WTC11 (cell line): ENCODE measurements around the gene CAT. TPM values are rescaled to one million over a fixed set of nuclear protein-coding genes. Genes with fewer than 3 reads are reported as not detected.

ENCODE experiments used
- ATAC-seq: fragments of 200-7000 bp; cut with Tn5 transposase; 2 replicates; pipeline ENCODE4 v1.10.0; 2021; ENCODE audit warnings: mild to moderate bottlenecking, moderate library complexity
- CTCF ChIA-PET: fragments of 300-600 bp; sonication (Branson Sonifier 250); formaldehyde crosslinking; loops from one replicate; lab custom pipeline; 2021; ENCODE audit warnings: antibody characterized with exemption; lab: Charles Lee
- POLR2A ChIA-PET: fragments of 350-600 bp; sonication (Branson Sonifier 250); formaldehyde crosslinking; loops from one replicate; lab custom pipeline; 2021; ENCODE audit warnings: antibody characterized with exemption; lab: Charles Lee
- DNase-seq: peaks from one replicate; pipeline ENCODE4 v3.0.0; 2021; ENCODE audit warnings: low spot score
- H3K27ac Mint-ChIP-seq: 2 replicates; pipeline ENCODE4 v1.8.0; 2021; ENCODE audit warnings: mixed read lengths
- H3K27me3 Mint-ChIP-seq: 2 replicates; pipeline ENCODE4 v1.8.0; 2021; ENCODE audit warnings: low read depth, mild to moderate bottlenecking, moderate library complexity, mixed read lengths
- H3K36me3 Mint-ChIP-seq: 2 replicates; pipeline ENCODE4 v1.8.0; 2021; ENCODE audit warnings: mixed read lengths
- H3K4me1 Mint-ChIP-seq: 2 replicates; pipeline ENCODE4 v1.8.0; 2022; ENCODE audit warnings: mixed read lengths
- H3K4me3 Mint-ChIP-seq: 2 replicates; pipeline ENCODE4 v1.8.0; 2021; ENCODE audit warnings: mild to moderate bottlenecking, moderate library complexity, mixed read lengths
- H3K9me3 Mint-ChIP-seq: 2 replicates; pipeline ENCODE4 v1.8.0; 2021; ENCODE audit warnings: mixed read lengths
- AFF4 ChIP-seq: sonication (generic); formaldehyde crosslinking; IDR thresholded peaks from 2 replicates; pipeline ENCODE4 v1.8.1; 2023; ENCODE audit warnings: mild to moderate bottlenecking, missing genetic modification reagents, borderline replicate concordance
- CBFB ChIP-seq: sonication (generic); formaldehyde crosslinking; IDR thresholded peaks from 2 replicates; pipeline ENCODE4 v1.8.1; 2022; ENCODE audit warnings: mild to moderate bottlenecking, low read depth, missing genetic modification reagents
- CREM ChIP-seq: sonication (generic); formaldehyde crosslinking; IDR thresholded peaks from 2 replicates; pipeline ENCODE4 v1.8.1; 2022; ENCODE audit warnings: mild to moderate bottlenecking, missing genetic modification reagents, moderate library complexity
- CTCF ChIP-seq: fragments of 200-600 bp; IDR thresholded peaks from 2 replicates; pipeline ENCODE4 v1.8.0; 2022; ENCODE audit warnings: antibody characterized with exemption
- ESRRA ChIP-seq: sonication (generic); formaldehyde crosslinking; IDR thresholded peaks from 2 replicates; pipeline ENCODE4 v1.8.1; 2022; ENCODE audit warnings: mild to moderate bottlenecking, missing genetic modification reagents, borderline replicate concordance
- ETV6 ChIP-seq: sonication (generic); formaldehyde crosslinking; IDR thresholded peaks from 2 replicates; pipeline ENCODE4 v1.8.1; 2022; ENCODE audit warnings: mild to moderate bottlenecking, missing genetic modification reagents
- FOXP4 ChIP-seq: sonication (generic); formaldehyde crosslinking; IDR thresholded peaks from 2 replicates; pipeline ENCODE4 v1.8.0; 2022; ENCODE audit warnings: mild to moderate bottlenecking, missing genetic modification reagents
- JUN ChIP-seq: sonication (generic); formaldehyde crosslinking; IDR thresholded peaks from 2 replicates; pipeline ENCODE4 v1.8.0; 2023; ENCODE audit warnings: mild to moderate bottlenecking, missing genetic modification reagents
- KAT7 ChIP-seq: sonication (generic); formaldehyde crosslinking; IDR thresholded peaks from 2 replicates; pipeline ENCODE4 v1.8.1; 2023; ENCODE audit warnings: missing genetic modification reagents, mild to moderate bottlenecking, borderline replicate concordance
- PRRX2 ChIP-seq: fragments of 250-450 bp; sonication (Bioruptor Pico); IDR thresholded peaks from 2 replicates; pipeline ENCODE4 v1.8.0; 2021; ENCODE audit warnings: mild to moderate bottlenecking
- SP1 ChIP-seq: sonication (generic); formaldehyde crosslinking; conservative IDR thresholded peaks from 2 replicates; pipeline ENCODE4 v1.8.1; 2022; ENCODE audit warnings: missing genetic modification reagents
- TCF7 ChIP-seq: sonication (generic); formaldehyde crosslinking; IDR thresholded peaks from 2 replicates; pipeline ENCODE4 v1.8.0; 2022; ENCODE audit warnings: mild to moderate bottlenecking, low read depth, missing genetic modification reagents, moderate library complexity
- ZNF396 ChIP-seq: fragments of 250-450 bp; sonication (Bioruptor Pico); IDR thresholded peaks from 2 replicates; pipeline ENCODE4 v1.8.0; 2021; ENCODE audit warnings: mild to moderate bottlenecking, moderate library complexity, borderline replicate concordance
- ZNF425 ChIP-seq: fragments of 250-450 bp; sonication (Bioruptor Pico); conservative IDR thresholded peaks from 2 replicates; pipeline ENCODE4 v1.9.0; 2021; ENCODE audit warnings: mild to moderate bottlenecking
- total RNA-seq: library from RNA; stranded (reverse); gene quantifications from 3 replicates; pipeline ENCODE4 v1.2.3, GENCODE V29; 2021
- TF ChIP-seq, protein P1 (sequence below): sonication (generic); formaldehyde crosslinking; IDR thresholded peaks from 2 replicates; pipeline ENCODE4 v1.8.1; 2023; ENCODE audit warnings: mild to moderate bottlenecking, missing genetic modification reagents, moderate library complexity

CAT gene
- total RNA-seq, 1 experiment from 2014 or later, result 9.3 TPM

- H3K4me1 Mint-ChIP-seq, result 0 out of 2 replicates have a peak, but pooled peaks cover 4% of the 10 kb centered on the region
- H3K36me3 Mint-ChIP-seq, result no peaks in the 10 kb centered on the region
- no peaks in the 10 kb centered on the region for H3K9me3 Mint-ChIP-seq
- no peak overlapping the region for H3K4me3 Mint-ChIP-seq
- H3K27me3 Mint-ChIP-seq, result no peaks in the 10 kb centered on the region
- ChIA-PET CTCF (no interaction called here), POLR2A (no interaction called here)
- H3K27ac Mint-ChIP-seq, result no peak overlapping the region
- TF ChIP-seq SP1, result no peak
- no peak for TF ChIP-seq CBFB (CRISPR knock-in tag)
- TF ChIP-seq FOXP4 (CRISPR knock-in tag), result no peak
- no peak for TF ChIP-seq ZNF425 (CRISPR knock-in tag)
- TF ChIP-seq ESRRA (CRISPR knock-in tag), result no peak
- no peak for TF ChIP-seq CREM (CRISPR knock-in tag)
- no peak for TF ChIP-seq TCF7 (CRISPR knock-in tag)
- no peak for TF ChIP-seq PRRX2 (CRISPR knock-in tag)
- TF ChIP-seq CTCF, result no peak
- ATAC-seq, result no peak
- no peak for DNase-seq
Observed at GRCh38 chr11:34519595-34520235, 81.0 kb downstream of the CAT start.

- Mint-ChIP-seq H3K27me3 (no peaks in the 10 kb centered on the region), H3K27ac (no peak overlapping the region), H3K4me3 (no peak overlapping the region), H3K4me1 (0 out of 2 replicates have a peak, but pooled peaks cover 4% of the 10 kb centered on the region), H3K36me3 (no peaks in the 10 kb centered on the region), H3K9me3 (no peaks in the 10 kb centered on the region)
- no peak for ATAC-seq
- no peak for DNase-seq
- ChIA-PET CTCF (interaction anchor here (0.9 kb wide), 1 partner anchor 8 kb away, joined by 3 read pairs; no protein-coding TSS in a partner anchor), POLR2A (interaction anchor here (0.6 kb wide), 1 partner anchor 416 kb away, joined by 4 read pairs; no protein-coding TSS in a partner anchor)
- TF ChIP-seq ZNF425 (CRISPR knock-in tag) (no peak), FOXP4 (CRISPR knock-in tag) (no peak), CTCF (no peak), AFF4 (CRISPR knock-in tag) (no peak), ZNF396 (CRISPR knock-in tag) (no peak), ETV6 (CRISPR knock-in tag) (no peak), KAT7 (CRISPR knock-in tag) (no peak), JUN (CRISPR knock-in tag) (no peak)
- TF ChIP-seq, protein P1, sequence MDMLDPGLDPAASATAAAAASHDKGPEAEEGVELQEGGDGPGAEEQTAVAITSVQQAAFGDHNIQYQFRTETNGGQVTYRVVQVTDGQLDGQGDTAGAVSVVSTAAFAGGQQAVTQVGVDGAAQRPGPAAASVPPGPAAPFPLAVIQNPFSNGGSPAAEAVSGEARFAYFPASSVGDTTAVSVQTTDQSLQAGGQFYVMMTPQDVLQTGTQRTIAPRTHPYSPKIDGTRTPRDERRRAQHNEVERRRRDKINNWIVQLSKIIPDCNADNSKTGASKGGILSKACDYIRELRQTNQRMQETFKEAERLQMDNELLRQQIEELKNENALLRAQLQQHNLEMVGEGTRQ (CRISPR knock-in tag), result no peak
Observed at GRCh38 chr11:34521265-34521664, 82.5 kb downstream of the CAT start.
